ENCODE data around the gene SLC26A1.

DNA sequence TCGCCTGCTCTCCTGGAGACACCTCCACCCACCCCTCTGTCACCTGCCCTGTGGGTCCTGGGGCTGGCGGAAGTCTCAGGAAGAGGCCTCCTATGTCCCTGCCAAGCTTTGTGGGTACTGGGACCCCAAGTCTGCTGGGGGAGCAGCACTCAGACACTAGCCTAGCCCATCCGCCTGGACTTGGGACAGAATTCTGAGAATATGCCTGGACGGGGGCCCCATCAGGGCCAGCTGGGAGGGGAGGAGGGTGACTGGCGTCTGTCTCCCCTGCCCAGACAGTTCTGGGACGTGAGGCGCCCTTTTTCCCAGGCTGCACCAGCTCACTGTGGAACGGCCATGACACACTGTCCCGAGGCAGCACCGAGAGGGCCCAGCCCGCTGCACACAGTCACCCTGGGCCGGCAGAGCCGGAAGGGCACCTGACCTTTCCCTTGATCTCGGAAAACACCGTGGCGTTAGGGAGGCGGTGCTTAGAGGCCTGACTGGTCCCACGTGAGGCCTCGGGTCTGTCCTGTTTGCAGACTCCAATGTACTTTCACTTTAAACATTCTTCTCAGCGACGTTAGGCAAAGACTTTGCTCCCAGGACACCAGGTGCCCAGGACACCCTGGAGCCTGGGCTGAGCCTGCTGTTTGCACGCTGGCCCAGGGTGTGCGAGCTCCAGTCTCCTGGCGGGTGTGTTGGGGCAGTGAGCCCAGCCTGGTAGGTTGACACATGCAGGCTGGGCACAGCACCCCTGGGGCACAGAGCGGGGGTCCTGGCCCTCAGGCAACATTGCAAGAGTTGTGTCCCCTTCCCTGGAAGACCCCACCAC is 700 bp downstream of the SLC26A1 start:
- TF ChIP-seq, protein P1, sequence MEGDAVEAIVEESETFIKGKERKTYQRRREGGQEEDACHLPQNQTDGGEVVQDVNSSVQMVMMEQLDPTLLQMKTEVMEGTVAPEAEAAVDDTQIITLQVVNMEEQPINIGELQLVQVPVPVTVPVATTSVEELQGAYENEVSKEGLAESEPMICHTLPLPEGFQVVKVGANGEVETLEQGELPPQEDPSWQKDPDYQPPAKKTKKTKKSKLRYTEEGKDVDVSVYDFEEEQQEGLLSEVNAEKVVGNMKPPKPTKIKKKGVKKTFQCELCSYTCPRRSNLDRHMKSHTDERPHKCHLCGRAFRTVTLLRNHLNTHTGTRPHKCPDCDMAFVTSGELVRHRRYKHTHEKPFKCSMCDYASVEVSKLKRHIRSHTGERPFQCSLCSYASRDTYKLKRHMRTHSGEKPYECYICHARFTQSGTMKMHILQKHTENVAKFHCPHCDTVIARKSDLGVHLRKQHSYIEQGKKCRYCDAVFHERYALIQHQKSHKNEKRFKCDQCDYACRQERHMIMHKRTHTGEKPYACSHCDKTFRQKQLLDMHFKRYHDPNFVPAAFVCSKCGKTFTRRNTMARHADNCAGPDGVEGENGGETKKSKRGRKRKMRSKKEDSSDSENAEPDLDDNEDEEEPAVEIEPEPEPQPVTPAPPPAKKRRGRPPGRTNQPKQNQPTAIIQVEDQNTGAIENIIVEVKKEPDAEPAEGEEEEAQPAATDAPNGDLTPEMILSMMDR (IDR thresholded peaks at IDR 0.05) = no peak
- no peak for TF ChIP-seq EP300 (IDR thresholded peaks at IDR 0.05)

Data from gastroesophageal sphincter (tissue), 3 donors.